ENCODE measurements around the gene SPG7.

DNA sequence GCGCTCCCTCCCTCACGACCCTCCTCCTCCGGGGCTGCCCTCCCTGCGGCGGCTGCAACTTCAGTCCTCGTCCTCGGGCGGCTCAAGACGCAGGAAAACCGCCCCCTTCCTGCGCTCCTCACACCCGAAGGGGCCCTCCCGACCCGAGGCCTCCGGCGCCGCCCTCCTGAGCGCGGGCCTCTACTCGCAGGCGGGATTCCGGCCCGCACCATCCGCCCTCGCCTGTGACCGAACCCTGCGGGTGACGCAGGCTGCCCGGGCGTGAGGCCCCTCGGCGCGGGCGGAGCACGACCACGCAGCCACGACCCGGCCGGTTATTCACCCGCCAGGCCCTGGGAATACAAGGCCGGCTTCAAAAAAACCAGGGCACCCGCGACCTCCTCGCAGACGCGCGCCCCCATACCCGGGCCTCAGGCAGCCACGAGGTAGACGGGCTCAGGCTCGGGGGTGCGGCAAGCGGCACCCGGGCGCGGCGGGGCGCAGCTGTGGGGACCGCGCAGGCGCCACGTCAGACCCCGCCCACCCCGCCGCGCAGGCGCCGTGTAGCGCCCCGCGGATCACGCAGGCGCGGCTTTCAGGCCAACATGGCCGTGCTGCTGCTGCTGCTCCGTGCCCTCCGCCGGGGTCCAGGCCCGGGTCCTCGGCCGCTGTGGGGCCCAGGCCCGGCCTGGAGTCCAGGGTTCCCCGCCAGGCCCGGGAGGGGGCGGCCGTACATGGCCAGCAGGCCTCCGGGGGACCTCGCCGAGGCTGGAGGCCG lies at the start of gene SPG7:
- TF ChIP-seq POLR2AphosphoS5 (IDR thresholded peaks at IDR 0.05; ENCODE audit: low read depth, low read length), result peak; percentile 86
- TF ChIP-seq TCF7L2 (IDR thresholded peaks at IDR 0.05; ENCODE audit: low read depth, low read length), result no peak
- TF ChIP-seq, protein P1, sequence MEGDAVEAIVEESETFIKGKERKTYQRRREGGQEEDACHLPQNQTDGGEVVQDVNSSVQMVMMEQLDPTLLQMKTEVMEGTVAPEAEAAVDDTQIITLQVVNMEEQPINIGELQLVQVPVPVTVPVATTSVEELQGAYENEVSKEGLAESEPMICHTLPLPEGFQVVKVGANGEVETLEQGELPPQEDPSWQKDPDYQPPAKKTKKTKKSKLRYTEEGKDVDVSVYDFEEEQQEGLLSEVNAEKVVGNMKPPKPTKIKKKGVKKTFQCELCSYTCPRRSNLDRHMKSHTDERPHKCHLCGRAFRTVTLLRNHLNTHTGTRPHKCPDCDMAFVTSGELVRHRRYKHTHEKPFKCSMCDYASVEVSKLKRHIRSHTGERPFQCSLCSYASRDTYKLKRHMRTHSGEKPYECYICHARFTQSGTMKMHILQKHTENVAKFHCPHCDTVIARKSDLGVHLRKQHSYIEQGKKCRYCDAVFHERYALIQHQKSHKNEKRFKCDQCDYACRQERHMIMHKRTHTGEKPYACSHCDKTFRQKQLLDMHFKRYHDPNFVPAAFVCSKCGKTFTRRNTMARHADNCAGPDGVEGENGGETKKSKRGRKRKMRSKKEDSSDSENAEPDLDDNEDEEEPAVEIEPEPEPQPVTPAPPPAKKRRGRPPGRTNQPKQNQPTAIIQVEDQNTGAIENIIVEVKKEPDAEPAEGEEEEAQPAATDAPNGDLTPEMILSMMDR (IDR thresholded peaks at IDR 0.05), result no peak
- TF ChIP-seq, protein P2, sequence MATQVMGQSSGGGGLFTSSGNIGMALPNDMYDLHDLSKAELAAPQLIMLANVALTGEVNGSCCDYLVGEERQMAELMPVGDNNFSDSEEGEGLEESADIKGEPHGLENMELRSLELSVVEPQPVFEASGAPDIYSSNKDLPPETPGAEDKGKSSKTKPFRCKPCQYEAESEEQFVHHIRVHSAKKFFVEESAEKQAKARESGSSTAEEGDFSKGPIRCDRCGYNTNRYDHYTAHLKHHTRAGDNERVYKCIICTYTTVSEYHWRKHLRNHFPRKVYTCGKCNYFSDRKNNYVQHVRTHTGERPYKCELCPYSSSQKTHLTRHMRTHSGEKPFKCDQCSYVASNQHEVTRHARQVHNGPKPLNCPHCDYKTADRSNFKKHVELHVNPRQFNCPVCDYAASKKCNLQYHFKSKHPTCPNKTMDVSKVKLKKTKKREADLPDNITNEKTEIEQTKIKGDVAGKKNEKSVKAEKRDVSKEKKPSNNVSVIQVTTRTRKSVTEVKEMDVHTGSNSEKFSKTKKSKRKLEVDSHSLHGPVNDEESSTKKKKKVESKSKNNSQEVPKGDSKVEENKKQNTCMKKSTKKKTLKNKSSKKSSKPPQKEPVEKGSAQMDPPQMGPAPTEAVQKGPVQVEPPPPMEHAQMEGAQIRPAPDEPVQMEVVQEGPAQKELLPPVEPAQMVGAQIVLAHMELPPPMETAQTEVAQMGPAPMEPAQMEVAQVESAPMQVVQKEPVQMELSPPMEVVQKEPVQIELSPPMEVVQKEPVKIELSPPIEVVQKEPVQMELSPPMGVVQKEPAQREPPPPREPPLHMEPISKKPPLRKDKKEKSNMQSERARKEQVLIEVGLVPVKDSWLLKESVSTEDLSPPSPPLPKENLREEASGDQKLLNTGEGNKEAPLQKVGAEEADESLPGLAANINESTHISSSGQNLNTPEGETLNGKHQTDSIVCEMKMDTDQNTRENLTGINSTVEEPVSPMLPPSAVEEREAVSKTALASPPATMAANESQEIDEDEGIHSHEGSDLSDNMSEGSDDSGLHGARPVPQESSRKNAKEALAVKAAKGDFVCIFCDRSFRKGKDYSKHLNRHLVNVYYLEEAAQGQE (IDR thresholded peaks at IDR 0.05; ENCODE audit: insufficient read depth in 1 of 2, low read depth in 2 of 2, low read length in 1 of 2), result no peak
- 0 out of 2 replicates have a peak, but pooled peaks have one; percentile 57 for TF ChIP-seq SIN3A (IDR thresholded peaks at IDR 0.05; ENCODE audit: borderline replicate concordance, insufficient read depth, low read depth, low read length)
